ENCODE results near the gene ARCN1. TPM values are rescaled to one million over a fixed set of nuclear protein-coding genes. Genes with fewer than 3 reads are reported as not detected.

The ARCN1 gene
- total RNA-seq, 1 experiment from 2014 or later = 122 TPM

DNA sequence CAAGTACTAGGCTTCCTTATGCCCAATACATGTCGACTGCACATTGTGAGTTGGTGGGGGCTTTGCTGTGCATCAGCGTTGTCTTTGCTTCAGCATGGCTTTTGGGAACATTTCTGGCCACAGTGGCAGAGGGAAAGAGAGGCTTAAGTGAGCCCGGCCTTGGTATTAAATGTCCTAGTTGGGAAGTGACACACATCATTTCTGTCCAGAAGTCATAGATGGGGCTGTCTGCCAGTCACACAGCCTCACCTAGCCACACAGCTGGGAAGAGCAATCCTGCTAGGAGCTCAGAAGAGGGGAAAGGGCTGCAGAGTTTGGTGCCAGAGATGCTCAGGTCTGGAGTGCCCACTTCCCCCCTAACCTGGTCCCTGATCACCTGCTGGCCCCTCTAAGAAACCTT lies 79.6 kb downstream of the ARCN1 start:
- Histone ChIP-seq H3K9me2 (replicated peaks; ENCODE audit: low read length) (no peaks in the 10 kb centered on the region), H3K9me3 (ENCODE audit: low read length) (no peaks in the 10 kb centered on the region), H3K9ac (ENCODE audit: low read length) (no peak overlapping the region), H3F3A (ENCODE audit: low read length, unreplicated experiment) (no peaks in the 10 kb centered on the region), H3K4me3 (ENCODE audit: low read length) (no peak overlapping the region), H3K4me2 (ENCODE audit: low read length) (no peak overlapping the region), H3K79me2 (ENCODE audit: low read length) (no peaks in the 10 kb centered on the region), H3K27ac (ENCODE audit: low read length) (no peak overlapping the region), H3K4me1 (ENCODE audit: insufficient read depth, low read length) (no peaks in the 10 kb centered on the region), H3K36me3 (ENCODE audit: low read depth, low read length) (no peaks in the 10 kb centered on the region; the same call in 1 of the 2 replicates), H4K20me1 (ENCODE audit: low read length) (no peaks in the 10 kb centered on the region), H2AFZ (ENCODE audit: low read length) (no peak overlapping the region), H3K27me3 (ENCODE audit: low read length) (no peaks in the 10 kb centered on the region)
- DNase-seq (no peak), ATAC-seq (no peak)
- ChIA-PET POLR2A (ENCODE audit: unreplicated experiment) (no interaction called here), CTCF (no interaction called here)
- TF ChIP-seq EZH2 (IDR thresholded peaks at IDR 0.05; ENCODE audit: low read length, unreplicated experiment) (no peak), CTCF (conservative IDR thresholded peaks at IDR 0.05; ENCODE audit: low read depth, low read length) (no peak)
- no TSS peak for BruUV-seq (replicated peaks)
- intact Hi-C loops (cut with micrococcal nuclease) = no loop called here

Small RNA genes within 50 kb of the gene (microRNA-seq; reads per million reads assigned to microRNA genes)
- gene MIR6716 (ENCODE audit: unreplicated experiment) = not detected

Other genes with a start within 250 kb of the ARCN1 start
- not detected in 2 replicates for gene CD3D, start 229.7 kb upstream of the ARCN1 start, total RNA-seq (2014; rRNA removed)
- not detected in 2 replicates for gene CD3G, start 228.1 kb upstream of the ARCN1 start, total RNA-seq (2014; rRNA removed)
- gene UBE4A, start 212.8 kb upstream of the ARCN1 start, total RNA-seq (2014; rRNA removed) = 51.7 and 56.4 TPM in 2 replicates
- 256 and 375 TPM in 2 replicates for gene ATP5MG, start 170.8 kb upstream of the ARCN1 start, total RNA-seq (2014; rRNA removed)
- 35.3 and 38.2 TPM in 2 replicates for gene KMT2A, start 135.9 kb upstream of the ARCN1 start, total RNA-seq (2014; rRNA removed)
- gene TTC36, start 44.9 kb upstream of the ARCN1 start, total RNA-seq (2014; rRNA removed) = 2.7 and 6.2 TPM in 2 replicates
- 49.8 and 50.4 TPM in 2 replicates for gene TMEM25, start 41.2 kb upstream of the ARCN1 start, total RNA-seq (2014; rRNA removed)
- gene IFT46, start 6.5 kb upstream of the ARCN1 start, total RNA-seq (2014; rRNA removed) = 32.9 and 35.2 TPM in 2 replicates
- gene PHLDB1, start 35.2 kb downstream of the ARCN1 start, total RNA-seq (2014; rRNA removed) = 36.1 and 37.1 TPM in 2 replicates
- gene TREH, start 107.2 kb downstream of the ARCN1 start, total RNA-seq (2014; rRNA removed) = not detected in 2 replicates
- 59.4 and 66.3 TPM in 2 replicates for gene DDX6, start 218.8 kb downstream of the ARCN1 start, total RNA-seq (2014; rRNA removed)